VCaP (cell line): ENCODE measurements around the gene SLC6A9.

Experiments
- H3K27ac ChIP-seq: fragments of 450-650 bp; 2 replicates; pipeline ENCODE4 v1.5.1; 2017
- TF ChIP-seq, protein P1 (sequence below): fragments of 450-650 bp; conservative IDR thresholded peaks from 2 replicates; pipeline ENCODE4 v1.5.1; 2017; ENCODE audit warnings: mild to moderate bottlenecking, moderate library complexity

SLC6A9 gene

DNA sequence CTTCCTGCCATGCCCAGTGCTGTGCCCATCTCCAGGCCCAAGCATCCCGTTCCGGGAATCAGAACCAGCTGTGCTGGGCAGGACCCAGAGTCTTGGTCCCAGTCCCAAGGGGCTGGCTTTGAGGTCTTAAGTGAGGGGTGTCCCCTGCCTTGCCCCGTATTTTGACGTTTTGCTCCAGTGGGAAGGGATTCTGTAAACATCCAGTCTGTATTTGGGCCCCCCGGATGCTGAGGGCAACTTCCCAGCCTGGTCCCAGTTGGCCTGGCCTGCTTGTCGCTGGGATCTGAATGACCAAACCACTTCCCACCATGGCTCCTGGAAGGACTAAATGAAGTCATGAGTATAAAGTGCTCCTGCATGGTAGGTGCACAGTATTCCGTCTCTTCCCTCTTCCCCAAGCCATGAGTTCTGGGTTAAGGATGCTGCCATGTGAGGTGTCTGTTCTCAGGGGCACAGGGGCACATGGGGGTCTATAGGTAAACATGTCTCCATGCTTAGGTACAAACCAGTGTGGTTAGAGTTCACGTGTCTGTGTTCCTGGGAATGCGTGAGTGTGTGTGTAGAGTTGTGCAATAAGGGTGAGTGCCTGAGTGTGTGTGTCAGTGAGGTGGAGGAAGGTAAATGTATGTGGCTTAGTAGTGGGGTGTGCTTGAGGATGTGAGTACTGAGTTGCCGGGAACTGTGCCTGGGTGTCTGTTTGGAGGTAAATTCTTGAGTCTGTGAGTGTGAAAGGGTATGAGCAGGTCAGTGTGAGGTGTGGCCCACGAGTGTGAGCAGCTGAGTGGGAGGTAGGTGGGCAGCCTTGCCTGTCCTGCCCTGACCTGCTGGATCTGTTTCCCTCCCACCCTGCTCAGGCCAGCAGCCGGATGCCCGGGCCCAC is 50.8 kb downstream of the SLC6A9 start:
- peak overlapping the region; percentile 76 for H3K27ac ChIP-seq
- TF ChIP-seq, protein P1, sequence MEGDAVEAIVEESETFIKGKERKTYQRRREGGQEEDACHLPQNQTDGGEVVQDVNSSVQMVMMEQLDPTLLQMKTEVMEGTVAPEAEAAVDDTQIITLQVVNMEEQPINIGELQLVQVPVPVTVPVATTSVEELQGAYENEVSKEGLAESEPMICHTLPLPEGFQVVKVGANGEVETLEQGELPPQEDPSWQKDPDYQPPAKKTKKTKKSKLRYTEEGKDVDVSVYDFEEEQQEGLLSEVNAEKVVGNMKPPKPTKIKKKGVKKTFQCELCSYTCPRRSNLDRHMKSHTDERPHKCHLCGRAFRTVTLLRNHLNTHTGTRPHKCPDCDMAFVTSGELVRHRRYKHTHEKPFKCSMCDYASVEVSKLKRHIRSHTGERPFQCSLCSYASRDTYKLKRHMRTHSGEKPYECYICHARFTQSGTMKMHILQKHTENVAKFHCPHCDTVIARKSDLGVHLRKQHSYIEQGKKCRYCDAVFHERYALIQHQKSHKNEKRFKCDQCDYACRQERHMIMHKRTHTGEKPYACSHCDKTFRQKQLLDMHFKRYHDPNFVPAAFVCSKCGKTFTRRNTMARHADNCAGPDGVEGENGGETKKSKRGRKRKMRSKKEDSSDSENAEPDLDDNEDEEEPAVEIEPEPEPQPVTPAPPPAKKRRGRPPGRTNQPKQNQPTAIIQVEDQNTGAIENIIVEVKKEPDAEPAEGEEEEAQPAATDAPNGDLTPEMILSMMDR: no peak

DNA sequence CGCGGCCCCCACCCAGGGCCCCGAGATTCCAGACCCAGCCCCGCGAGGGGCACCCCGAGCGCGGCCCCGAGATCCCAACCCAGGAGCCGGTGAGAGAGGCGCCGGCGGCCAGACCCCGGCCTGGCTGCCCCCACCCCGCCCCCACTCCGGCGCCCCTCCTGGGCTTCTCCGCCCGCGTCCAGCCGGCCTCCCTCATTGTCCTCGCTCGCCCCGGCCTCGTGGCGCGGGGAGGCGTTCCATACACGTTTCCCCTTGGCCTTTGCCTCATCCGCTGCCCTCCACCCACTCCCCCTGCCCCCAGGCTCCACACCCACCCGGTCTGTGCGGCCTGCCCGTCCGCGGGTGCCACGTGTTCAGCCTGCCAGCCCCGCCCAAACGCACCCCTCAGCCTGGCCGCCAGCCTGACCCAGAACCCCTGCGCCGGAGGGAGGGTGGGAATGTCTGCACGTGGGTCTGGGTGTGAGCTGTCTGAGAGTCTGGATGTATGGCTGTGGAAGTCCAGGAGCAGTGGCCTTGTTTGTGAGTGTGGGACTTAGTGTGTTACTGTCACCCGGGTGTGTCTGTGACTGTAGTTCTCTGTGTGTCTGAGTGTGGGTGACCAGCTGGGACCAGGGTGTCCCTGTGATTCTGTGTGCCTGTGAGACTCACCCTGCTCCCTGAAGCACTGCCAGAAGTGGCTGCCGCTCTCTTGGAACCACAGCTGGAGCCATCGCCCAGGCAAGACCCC is 51.6 kb downstream of the SLC6A9 start:
- peak overlapping the region; percentile 76 for H3K27ac ChIP-seq

GRCh38 chr1:43979261-43979527 is 52.1 kb downstream of the SLC6A9 start:
- TF ChIP-seq, protein P1: no peak
- peak overlapping the region; percentile 76; the same call in 1 of the 2 replicates for H3K27ac ChIP-seq

More for the DNA sequence above, 51.6 kb downstream of the SLC6A9 start:
- TF ChIP-seq, protein P1: no peak

DNA sequence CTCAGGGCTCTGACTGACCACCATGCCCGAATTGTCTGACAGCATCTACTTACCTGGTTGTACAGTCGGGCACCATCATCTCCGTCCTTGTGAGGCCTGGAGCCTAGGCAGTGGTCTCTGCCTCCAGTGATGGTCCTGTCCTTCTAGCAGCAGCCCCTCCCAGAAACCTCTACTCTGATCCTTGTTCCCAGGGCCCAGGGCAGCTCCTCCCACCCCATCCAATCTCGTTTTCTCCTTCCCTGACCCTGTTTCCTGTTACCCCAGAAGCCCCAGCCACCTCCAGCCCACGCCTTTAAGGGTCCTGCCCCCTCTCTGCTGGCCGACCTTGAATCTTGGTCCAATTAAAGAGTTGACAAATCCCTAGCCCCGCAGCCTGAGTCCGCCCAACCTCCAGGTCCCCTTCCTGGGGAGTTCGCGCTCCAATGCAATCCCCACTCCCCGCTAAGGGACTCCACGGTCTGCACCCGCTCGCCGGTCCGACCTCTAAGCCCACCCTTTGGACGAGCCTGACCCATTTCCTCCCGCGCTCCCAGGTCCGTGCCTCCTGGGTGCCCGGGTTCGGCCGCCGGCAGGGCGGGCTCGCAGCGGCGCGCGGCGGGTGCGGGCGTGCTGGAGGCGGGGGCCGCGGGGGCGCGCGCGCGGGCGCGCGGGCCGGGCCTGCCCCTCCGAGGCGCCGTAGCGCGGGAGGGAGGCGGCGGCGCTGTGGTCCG is 52.6 kb downstream of the SLC6A9 start, which contains the start of gene B4GALT2:
TSS of gene B4GALT2 (plus strand) at position 660 of the 710 bp plus-strand sequence. CDS start 1,951 bp downstream, outside the sequence.
- TF ChIP-seq, protein P1: no peak
- peak within 1 kb of the TSS; percentile 76 for H3K27ac ChIP-seq

- peak overlapping the region; percentile 76; the same call in 1 of the 2 replicates for H3K27ac ChIP-seq
- TF ChIP-seq, protein P1: no peak
These were observed 53.1 kb downstream of the SLC6A9 start for GRCh38 chr1:43978264-43978550.

GRCh38 chr1:43977376-43978263 is 53.6 kb downstream of the SLC6A9 start:
- H3K27ac ChIP-seq: peak overlapping the region; percentile 76; the same call in 1 of the 2 replicates
- TF ChIP-seq, protein P1: no peak
